WERI-Rb-1 (cell line): ENCODE measurements around the gene CRADD.
"Not testable (repeated sequence)": the region's sequence is repeated elsewhere in the genome, so short reads cannot be mapped to it uniquely, and the experiment has no call there.

ENCODE experiments used
- DNase-seq: peaks from one replicate; pipeline ENCODE4 v3.0.0-alpha.2; 2020
- H3K27ac ChIP-seq: fragments of 250-450 bp; sonication (Bioruptor Pico); 2 replicates; pipeline ENCODE4 v1.5.1; 2020; ENCODE audit warnings: mild to moderate bottlenecking, moderate library complexity
- H3K27me3 ChIP-seq: fragments of 250-450 bp; sonication (Bioruptor Pico); 2 replicates; pipeline ENCODE4 v1.5.1; 2021; ENCODE audit warnings: mild to moderate bottlenecking, low read depth, moderate library complexity; ENCODE audit not compliant: insufficient read depth, severe bottlenecking
- H3K36me3 ChIP-seq: fragments of 250-450 bp; sonication (Bioruptor Pico); 2 replicates; pipeline ENCODE4 v1.5.1; 2020; ENCODE audit warnings: mild to moderate bottlenecking, moderate library complexity
- H3K4me3 ChIP-seq: 2 replicates; pipeline ENCODE4 v1.5.1; 2011; ENCODE audit warnings: low read depth, mild to moderate bottlenecking, control low read depth, low read length
- H3K9me3 ChIP-seq: fragments of 250-450 bp; sonication (Bioruptor Pico); 2 replicates; pipeline ENCODE4 v1.5.1; 2021; ENCODE audit warnings: mild to moderate bottlenecking, moderate library complexity; ENCODE audit not compliant: severe bottlenecking
- CTCF ChIP-seq: IDR thresholded peaks from 2 replicates; pipeline ENCODE4 v1.5.1; 2011; ENCODE audit warnings: low read depth, mild to moderate bottlenecking, control low read depth, inconsistent platforms, low read length

CRADD gene

GRCh38 chr12:93753285-93753684 is 76.1 kb downstream of the CRADD start:
- Histone ChIP-seq H3K9me3 (peaks cover 9% of the 10 kb centered on the region), H3K27me3 (no peaks in the 10 kb centered on the region), H3K36me3 (no peaks in the 10 kb centered on the region), H3K4me3 (no peak overlapping the region), H3K27ac (no peak overlapping the region)
- no peak for TF ChIP-seq CTCF
- DNase-seq = no peak

GRCh38 chr12:93753838-93754429 is 76.8 kb downstream of the CRADD start:
- peaks cover 9% of the 10 kb centered on the region for H3K9me3 ChIP-seq
- no peak overlapping the region for H3K27ac ChIP-seq
- no peak overlapping the region for H3K4me3 ChIP-seq
- no peak for DNase-seq
- no peaks in the 10 kb centered on the region for H3K36me3 ChIP-seq
- TF ChIP-seq CTCF = no peak
- no peaks in the 10 kb centered on the region for H3K27me3 ChIP-seq

- DNase-seq, H3K27ac ChIP-seq: not testable (repeated sequence)
Measured at GRCh38 chr12:93754859-93755258, 77.7 kb downstream of the CRADD start.

GRCh38 chr12:93756288-93756687 is 79.1 kb downstream of the CRADD start:
- H3K9me3 ChIP-seq = peaks cover 9% of the 10 kb centered on the region
- H3K36me3 ChIP-seq = no peaks in the 10 kb centered on the region
- TF ChIP-seq CTCF = no peak
- no peak for DNase-seq
- H3K4me3 ChIP-seq = no peak overlapping the region
- no peak overlapping the region for H3K27ac ChIP-seq
- no peaks in the 10 kb centered on the region for H3K27me3 ChIP-seq

More at GRCh38 chr12:93754859-93755258, 77.7 kb downstream of the CRADD start:
- H3K4me3 ChIP-seq, H3K36me3 ChIP-seq, H3K9me3 ChIP-seq, H3K27me3 ChIP-seq: not testable (repeated sequence)

GRCh38 chr12:93757792-93758694 is 80.9 kb downstream of the CRADD start:
- Histone ChIP-seq H3K4me3 (no peak overlapping the region), H3K27ac (no peak overlapping the region), H3K9me3 (peaks cover 6% of the 10 kb centered on the region), H3K36me3 (no peaks in the 10 kb centered on the region), H3K27me3 (no peaks in the 10 kb centered on the region)
- no peak for DNase-seq
- TF ChIP-seq CTCF = no peak

GRCh38 chr12:93758801-93759373 is 81.7 kb downstream of the CRADD start:
- Histone ChIP-seq H3K27me3 (no peaks in the 10 kb centered on the region), H3K36me3 (no peaks in the 10 kb centered on the region), H3K27ac (no peak overlapping the region), H3K9me3 (no peaks in the 10 kb centered on the region), H3K4me3 (no peak overlapping the region)
- no peak for DNase-seq
- no peak for TF ChIP-seq CTCF
